ENCODE data around the gene PSMD6. TPM values are rescaled to one million over a fixed set of nuclear protein-coding genes. Genes with fewer than 3 reads are reported as not detected.

Gene PSMD6
- total RNA-seq, 2 experiments from 2014 or later: 119 to 126 TPM

GRCh38 chr3:63966871-63967270 lies 56.4 kb downstream of the PSMD6 start:
- Histone ChIP-seq H3K4me1 (ENCODE audit: insufficient read depth, low read length) (peaks cover 23% of the 10 kb centered on the region), H3K27me3 (ENCODE audit: control insufficient read depth in 1 of 2, insufficient read depth in 2 of 2, low read length in 2 of 2) (no peaks in the 10 kb centered on the region), H3K4me3 (ENCODE audit: low read length) (peak overlapping the region; percentile 72), H3K9me3 (ENCODE audit: control insufficient read depth in 1 of 2, insufficient read depth in 1 of 2, low read length in 2 of 2) (no peaks in the 10 kb centered on the region), H3K27ac (ENCODE audit: low read depth in 1 of 2, low read length in 2 of 2) (peak overlapping the region; percentile 73 to 85), H3K36me3 (ENCODE audit: insufficient read depth, low read length) (peaks cover 4% of the 10 kb centered on the region)
- Mint-ChIP-seq H3K9me3 (no peaks in the 10 kb centered on the region), H3K27me3 (no peaks in the 10 kb centered on the region), H3K36me3 (ENCODE audit: low read depth) (peaks cover 37% of the 10 kb centered on the region), H3K4me1 (ENCODE audit: low read depth) (peaks cover 51% of the 10 kb centered on the region), H3K4me3 (peak overlapping the region; percentile 74), H3K27ac (peak overlapping the region; percentile 94)
- ChIA-PET CTCF (interaction anchor here (2.5 to 13.2 kb wide), 4 partner anchors 13 to 64 kb away, joined by 7 to 168 read pairs (median 14); partner anchors contain the start of gene PSMD6), POLR2A (interaction anchor here (2.0 to 11.2 kb wide), 6 partner anchors 8 to 56 kb away, joined by 7 to 270 read pairs (median 28); partner anchors contain the start of genes PSMD6 and SCAANT1)
- ATAC-seq (ENCODE audit: poor library complexity) (no peak), DNase-seq (no peak)
- no peak for TF ChIP-seq CTCF (IDR thresholded peaks at IDR 0.05)
- intact Hi-C loops (cut with DNase I, micrococcal nuclease): loop anchor here in 1 of 2 experiments (5.0 kb wide), 1 partner anchor 105 kb away; the partner anchor contains the start of genes ATXN7 and THOC7

GRCh38 chr3:63966007-63966406 lies 57.3 kb downstream of the PSMD6 start:
- POLR2A ChIA-PET: interaction anchor here (0.6 to 11.2 kb wide), 4 partner anchors 10 to 55 kb away, joined by 3 to 270 read pairs (median 24); partner anchors contain the start of gene SCAANT1
- Histone ChIP-seq H3K36me3 (ENCODE audit: insufficient read depth, low read length) (peaks cover 4% of the 10 kb centered on the region), H3K9me3 (ENCODE audit: control insufficient read depth in 1 of 2, insufficient read depth in 1 of 2, low read length in 2 of 2) (no peaks in the 10 kb centered on the region), H3K4me3 (ENCODE audit: low read length) (no peak overlapping the region), H3K27me3 (ENCODE audit: control insufficient read depth in 1 of 2, insufficient read depth in 2 of 2, low read length in 2 of 2) (no peaks in the 10 kb centered on the region), H3K4me1 (ENCODE audit: insufficient read depth, low read length) (peaks cover 17% of the 10 kb centered on the region), H3K27ac (ENCODE audit: low read depth in 1 of 2, low read length in 2 of 2) (peak overlapping the region; percentile 73 to 85)
- Mint-ChIP-seq H3K4me1 (ENCODE audit: low read depth) (peaks cover 48% of the 10 kb centered on the region), H3K4me3 (no peak overlapping the region), H3K9me3 (no peaks in the 10 kb centered on the region), H3K27me3 (no peaks in the 10 kb centered on the region), H3K36me3 (ENCODE audit: low read depth) (peaks cover 33% of the 10 kb centered on the region), H3K27ac (peak overlapping the region; percentile 94)
- TF ChIP-seq CTCF (IDR thresholded peaks at IDR 0.05): no peak
- intact Hi-C loops (cut with DNase I, micrococcal nuclease): loop anchor here in 1 of 2 experiments (5.0 kb wide), 1 partner anchor 104 kb away; the partner anchor contains the start of genes ATXN7 and THOC7
- CTCF ChIA-PET: interaction anchor here (0.9 to 13.2 kb wide), 4 partner anchors 14 to 65 kb away, joined by 5 to 168 read pairs (median 8); no protein-coding TSS in a partner anchor
- DNase-seq (no peak), ATAC-seq (ENCODE audit: poor library complexity) (no peak)

GRCh38 chr3:63964681-63965485 lies 58.4 kb downstream of the PSMD6 start:
- H3K4me3 Mint-ChIP-seq: no peak overlapping the region
- H3K27ac ChIP-seq (ENCODE audit: low read depth in 1 of 2, low read length in 2 of 2): peak overlapping the region in 1 of 2 donors; percentile 14

More at GRCh38 chr3:63964681-63965485, 58.4 kb downstream of the PSMD6 start:
- no peak for TF ChIP-seq CTCF (IDR thresholded peaks at IDR 0.05)
- ChIA-PET POLR2A (interaction anchor here (0.9 to 11.2 kb wide), 3 partner anchors 15 to 53 kb away, joined by 4 to 270 read pairs (median 5); no protein-coding TSS in a partner anchor), CTCF (interaction anchor here (2.4 to 13.2 kb wide), 2 partner anchors 15 to 29 kb away, joined by 9 to 168 read pairs; no protein-coding TSS in a partner anchor)
- Mint-ChIP-seq H3K27ac (peak overlapping the region; percentile 94), H3K36me3 (ENCODE audit: low read depth) (peaks cover 25% of the 10 kb centered on the region), H3K9me3 (no peaks in the 10 kb centered on the region), H3K27me3 (no peaks in the 10 kb centered on the region), H3K4me1 (ENCODE audit: low read depth) (peaks cover 44% of the 10 kb centered on the region)
- Histone ChIP-seq H3K27me3 (ENCODE audit: control insufficient read depth in 1 of 2, insufficient read depth in 2 of 2, low read length in 2 of 2) (no peaks in the 10 kb centered on the region), H3K36me3 (ENCODE audit: insufficient read depth, low read length) (peaks cover 4% of the 10 kb centered on the region), H3K9me3 (ENCODE audit: control insufficient read depth in 1 of 2, insufficient read depth in 1 of 2, low read length in 2 of 2) (no peaks in the 10 kb centered on the region), H3K4me1 (ENCODE audit: insufficient read depth, low read length) (peaks cover 16% of the 10 kb centered on the region), H3K4me3 (ENCODE audit: low read length) (no peak overlapping the region)
- DNase-seq (no peak), ATAC-seq (ENCODE audit: poor library complexity) (no peak)
- intact Hi-C loops (cut with DNase I, micrococcal nuclease): loop anchor here in 1 of 2 experiments (5.0 kb wide), 1 partner anchor 103 kb away; the partner anchor contains the start of genes ATXN7 and THOC7

Data from CD4-positive, alpha-beta T cell (primary cell).